ENCODE measurements around the gene PXMP4. TPM values are rescaled to one million over a fixed set of nuclear protein-coding genes. Genes with fewer than 3 reads are reported as not detected.
A peak's percentile ranks its signal among the peaks of the same experiment; 100 is the strongest.
"Not testable (repeated sequence)": the region's sequence is repeated elsewhere in the genome, so short reads cannot be mapped to it uniquely, and the experiment has no call there.

The PXMP4 gene
- total and polyA plus RNA-seq, 9 of the 15 experiments (the other 6 are each of a cell fraction or from before 2014, with no cell fraction given), result 4.8 to 29.1 (median 6.8) TPM

GRCh38 chr20:33701629-33702450 is 18.3 kb downstream of the PXMP4 start (continued):
- TF ChIP-seq ZBTB5 (IDR thresholded peaks at IDR 0.05) (no peak), BRF2 (IDR thresholded peaks at IDR 0.05; ENCODE audit: borderline replicate concordance, insufficient read depth, insufficient read length) (no peak), ZNF444 (CRISPR knock-in tag; IDR thresholded peaks at IDR 0.05) (no peak)

- WGBS (ENCODE audit: insufficient coverage, low coverage, missing lambda C conversion rate), result 78% methylated on average over 21 of the region's 45 CpGs
- ATAC-seq; FAIRE-seq; H3K4me1 ChIP-seq (replicated peaks in 1 of 2; ENCODE audit: control insufficient read depth in 2 of 2, insufficient read depth in 2 of 2, low read length in 2 of 2); H3K79me2 ChIP-seq (ENCODE audit: control insufficient read depth, insufficient read depth, low read length); BruUV-seq (replicated peaks); H3K9me1 ChIP-seq (ENCODE audit: control insufficient read depth, insufficient read depth, low read length); H4K20me1 ChIP-seq (replicated peaks; ENCODE audit: control insufficient read depth, insufficient read depth, low read length); H3K9ac ChIP-seq (ENCODE audit: insufficient read depth in 1 of 2, low read depth in 2 of 2, low read length in 2 of 2); H3K27ac ChIP-seq (ENCODE audit: extremely low read depth, low read depth, low read length); H3K9me3 ChIP-seq (replicated peaks; ENCODE audit: control insufficient read depth, insufficient read depth, low read depth, low read length); DNase-seq (ENCODE audit: extremely low read depth in 1 of 4, low spot score in 3 of 4); H3K4me3 ChIP-seq; intact Hi-C loops (cut with micrococcal nuclease); H3K36me3 ChIP-seq (ENCODE audit: control insufficient read depth, insufficient read depth, low read length); in situ Hi-C loops (cut with MboI); H3K27me3 ChIP-seq (ENCODE audit: control insufficient read depth in 2 of 2, insufficient read depth in 2 of 2, low read length in 2 of 2); POLR2A ChIA-PET; CTCF ChIA-PET (ENCODE audit: low intra/inter-chr PET ratio); H3K4me2 ChIP-seq (ENCODE audit: insufficient read depth, low read length); H2AFZ ChIP-seq (ENCODE audit: low read depth, low read length): not testable (repeated sequence)
- TF ChIP-seq ZBTB33 (CRISPR knock-in tag; IDR thresholded peaks at IDR 0.05), result peak; percentile 69
Observed at GRCh38 chr20:33700696-33701441, 19.2 kb downstream of the PXMP4 start.

- H3K27me3 ChIP-seq (ENCODE audit: control insufficient read depth in 2 of 2, insufficient read depth in 2 of 2, low read length in 2 of 2); BruUV-seq (replicated peaks); H3K27ac ChIP-seq (ENCODE audit: extremely low read depth, low read depth, low read length); intact Hi-C loops (cut with micrococcal nuclease); DNase-seq (ENCODE audit: extremely low read depth in 1 of 4, low spot score in 3 of 4); H2AFZ ChIP-seq (ENCODE audit: low read depth, low read length); POLR2A ChIA-PET; H4K20me1 ChIP-seq (replicated peaks; ENCODE audit: control insufficient read depth, insufficient read depth, low read length); in situ Hi-C loops (cut with MboI); H3K4me3 ChIP-seq; H3K36me3 ChIP-seq (ENCODE audit: control insufficient read depth, insufficient read depth, low read length); H3K4me1 ChIP-seq (replicated peaks in 1 of 2; ENCODE audit: control insufficient read depth in 2 of 2, insufficient read depth in 2 of 2, low read length in 2 of 2); H3K9me1 ChIP-seq (ENCODE audit: control insufficient read depth, insufficient read depth, low read length); ATAC-seq; H3K4me2 ChIP-seq (ENCODE audit: insufficient read depth, low read length); FAIRE-seq; H3K9me3 ChIP-seq (replicated peaks; ENCODE audit: control insufficient read depth, insufficient read depth, low read depth, low read length); H3K9ac ChIP-seq (ENCODE audit: insufficient read depth in 1 of 2, low read depth in 2 of 2, low read length in 2 of 2); H3K79me2 ChIP-seq (ENCODE audit: control insufficient read depth, insufficient read depth, low read length): not testable (repeated sequence)
- CTCF ChIA-PET (ENCODE audit: low intra/inter-chr PET ratio), result interaction anchor here (0.7 kb wide), 1 partner anchor 33 kb away, joined by 3 read pairs; no protein-coding TSS in a partner anchor
- 33% methylated on average over 14 of the region's 27 CpGs for WGBS (ENCODE audit: insufficient coverage, low coverage, missing lambda C conversion rate)
Observed at GRCh38 chr20:33698966-33699365, 21.1 kb downstream of the PXMP4 start.
